Activated CD4-positive, alpha-beta T cell treated with anti-CD3 and anti-CD28 coated beads, Interleukin-2, amount 10 ng/mL, durations not matched to agents 24 days and 14 days (primary cell): ENCODE results near the gene HDAC2. TPM values are rescaled to one million over a fixed set of nuclear protein-coding genes. Genes with fewer than 3 reads are reported as not detected.
A peak's percentile ranks its signal among the peaks of the same experiment; 100 is the strongest.
"Not testable (repeated sequence)": the region's sequence is repeated elsewhere in the genome, so short reads cannot be mapped to it uniquely, and the experiment has no call there.

Experiments used
- DNase-seq: peaks from one replicate; pipeline ENCODE4 v3.0.0; 2022
- H3K27ac Mint-ChIP-seq: one replicate; pipeline ENCODE4 v1.8.0; 2022; ENCODE audit warnings: mild to moderate bottlenecking, mixed read lengths
- H3K27me3 Mint-ChIP-seq: one replicate; pipeline ENCODE4 v1.8.0; 2022; ENCODE audit warnings: mixed read lengths
- H3K36me3 Mint-ChIP-seq: one replicate; pipeline ENCODE4 v1.8.0; 2022; ENCODE audit warnings: low read depth, mild to moderate bottlenecking, mixed read lengths
- H3K4me1 Mint-ChIP-seq: one replicate; pipeline ENCODE4 v1.8.0; 2021; ENCODE audit warnings: mixed read lengths
- H3K4me3 Mint-ChIP-seq: one replicate; pipeline ENCODE4 v1.8.0; 2022; ENCODE audit warnings: mild to moderate bottlenecking, moderate library complexity, mixed read lengths
- H3K9me3 Mint-ChIP-seq: one replicate; pipeline ENCODE4 v1.8.0; 2021; ENCODE audit warnings: mixed read lengths
- intact Hi-C: fragments of 100-400 bp; cut with micrococcal nuclease; formaldehyde crosslinking; loops from one replicate; pipeline ENCODE4 v1.15.1; 2023
- total RNA-seq: library from RNA; stranded (reverse); gene quantifications from 2 replicates; pipeline ENCODE4 v1.2.3, GENCODE V29; 2022

Gene HDAC2
- total RNA-seq, 1 donor from 2014 or later = 139 TPM

DNA sequence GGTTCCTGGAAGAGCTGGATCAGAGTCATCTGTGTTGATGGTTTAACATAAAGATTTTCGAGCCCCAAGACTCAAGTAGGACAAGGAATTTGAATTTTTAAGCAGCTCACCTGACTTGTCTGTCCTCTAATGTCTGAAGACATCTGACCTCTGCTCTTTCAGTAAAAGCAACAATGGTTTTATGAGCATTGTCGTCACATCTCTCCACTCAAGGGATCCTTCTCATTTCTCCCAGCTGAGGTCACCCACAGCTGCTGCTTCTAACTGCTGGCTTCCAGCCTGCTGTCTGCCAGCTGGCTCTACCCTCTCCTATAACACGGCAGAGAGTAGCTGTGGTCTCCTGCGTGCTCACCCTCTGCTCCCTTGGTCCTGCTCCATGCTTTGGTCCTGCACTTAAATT lies 24.7 kb upstream of the HDAC2 start:
- H3K9me3 Mint-ChIP-seq = no peaks in the 10 kb centered on the region
- peak overlapping the region; percentile 32 for H3K27ac Mint-ChIP-seq
- intact Hi-C loops = loop anchor here (5.0 to 10.0 kb wide), 2 partner anchors 112 to 309 kb away; no protein-coding TSS in a partner anchor
- H3K4me3 Mint-ChIP-seq = no peak overlapping the region
- peaks cover 25% of the 10 kb centered on the region for H3K27me3 Mint-ChIP-seq
- no peaks in the 10 kb centered on the region for H3K36me3 Mint-ChIP-seq
- peaks cover 3% of the 10 kb centered on the region for H3K4me1 Mint-ChIP-seq
- DNase-seq = no peak

DNA sequence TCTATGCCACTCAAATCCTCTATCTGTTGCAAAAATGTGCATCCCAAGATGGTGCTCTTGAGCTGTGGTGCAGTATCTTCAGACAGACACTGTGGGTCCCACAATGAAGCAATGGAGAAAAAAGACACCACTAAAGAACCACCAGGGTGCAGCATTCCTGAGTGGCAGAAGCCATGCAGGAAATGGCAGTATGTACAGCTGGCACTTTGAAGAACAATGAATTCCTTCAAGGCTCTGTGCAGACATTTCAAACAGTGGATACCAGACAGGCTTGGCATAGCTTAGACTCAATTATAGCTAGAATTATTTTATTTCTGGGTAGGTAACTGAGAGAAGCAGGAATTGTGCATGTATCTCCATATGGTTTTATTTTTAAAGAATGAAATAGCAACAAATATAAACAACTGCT lies 24.0 kb upstream of the HDAC2 start:
- H3K27me3 Mint-ChIP-seq = peaks cover 23% of the 10 kb centered on the region
- H3K36me3 Mint-ChIP-seq = no peaks in the 10 kb centered on the region
- H3K4me1 Mint-ChIP-seq = peaks cover 3% of the 10 kb centered on the region
- H3K4me3 Mint-ChIP-seq = no peak overlapping the region
- H3K27ac Mint-ChIP-seq = no peak overlapping the region
- peak; percentile 83 for DNase-seq
- H3K9me3 Mint-ChIP-seq = no peaks in the 10 kb centered on the region
- intact Hi-C loops = loop anchor here (5.0 to 10.0 kb wide), 2 partner anchors 112 to 310 kb away; no protein-coding TSS in a partner anchor

DNA sequence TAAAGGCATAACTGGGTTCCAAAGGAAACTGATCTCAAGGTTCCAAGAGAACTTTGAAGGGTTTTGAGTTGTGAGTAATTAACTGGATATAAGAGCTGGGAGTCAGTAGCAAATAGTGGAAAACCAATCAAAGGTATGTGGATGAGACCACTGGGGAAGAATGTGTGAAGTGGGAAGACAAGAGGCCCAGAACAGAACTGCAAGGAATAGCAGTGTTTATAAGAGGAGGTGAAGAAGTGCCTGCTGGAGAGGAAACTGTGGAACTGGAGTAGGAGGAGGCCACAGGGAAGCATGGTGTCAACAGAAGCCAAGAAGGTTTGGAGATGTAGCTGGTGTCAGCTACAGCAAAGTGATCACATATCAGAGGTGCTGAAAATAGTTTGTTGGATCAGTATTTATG lies 18.7 kb upstream of the HDAC2 start:
- no peaks in the 10 kb centered on the region for H3K36me3 Mint-ChIP-seq
- no peaks in the 10 kb centered on the region for H3K9me3 Mint-ChIP-seq
- no peak for DNase-seq
- H3K27me3 Mint-ChIP-seq = peaks cover 6% of the 10 kb centered on the region
- H3K4me1 Mint-ChIP-seq = no peaks in the 10 kb centered on the region
- H3K4me3 Mint-ChIP-seq = no peak overlapping the region
- H3K27ac Mint-ChIP-seq = no peak overlapping the region
- intact Hi-C loops = loop anchor here (10.0 kb wide), 1 partner anchor 315 kb away; no protein-coding TSS in a partner anchor

DNA sequence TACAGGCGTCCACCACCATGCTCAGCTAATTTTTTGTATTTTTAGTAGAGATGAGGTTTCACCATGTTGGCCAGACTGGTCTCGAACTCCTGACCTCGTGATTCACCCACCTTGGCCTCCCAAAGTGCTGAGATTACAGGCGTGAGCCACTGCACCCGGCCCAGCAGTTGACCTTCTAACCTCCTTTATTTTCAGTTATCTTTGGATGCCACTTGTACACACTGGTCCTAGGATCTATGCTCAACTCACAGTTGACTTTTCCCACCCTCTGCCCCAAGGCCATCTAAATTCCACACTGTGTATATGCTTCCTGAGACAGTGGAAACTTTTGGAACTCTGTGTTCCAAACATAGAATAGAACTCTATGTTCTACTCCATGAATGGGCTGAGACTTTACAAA lies 11.7 kb upstream of the HDAC2 start:
- H3K4me3 Mint-ChIP-seq, intact Hi-C loops, H3K27me3 Mint-ChIP-seq, H3K9me3 Mint-ChIP-seq, H3K27ac Mint-ChIP-seq, H3K4me1 Mint-ChIP-seq, H3K36me3 Mint-ChIP-seq: not testable (repeated sequence)
- DNase-seq = peak; percentile 12

DNA sequence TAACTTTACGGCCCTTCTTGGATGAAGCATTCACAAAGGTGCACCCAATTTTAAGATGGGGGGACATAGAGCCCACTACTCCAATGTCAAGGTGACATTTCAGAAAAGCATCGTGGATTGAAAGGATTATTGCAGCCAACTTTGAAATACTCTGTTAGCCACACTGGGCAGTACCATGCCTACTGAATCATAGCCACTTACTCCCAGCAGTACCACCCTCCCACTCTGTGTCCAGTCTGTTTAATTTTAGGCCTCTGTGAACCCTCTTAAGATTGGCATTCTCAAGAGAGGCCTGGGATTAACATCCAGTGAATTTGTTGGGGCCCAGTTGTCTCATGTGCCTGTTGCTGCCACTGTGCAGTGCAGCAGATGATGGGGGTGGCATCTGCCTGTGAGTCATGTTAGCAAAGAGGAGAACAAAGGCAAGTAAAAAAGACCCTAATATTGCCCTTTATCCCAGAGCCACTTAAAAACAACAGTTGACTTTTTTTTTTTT lies 11.2 kb upstream of the HDAC2 start:
- Mint-ChIP-seq H3K36me3 (no peaks in the 10 kb centered on the region), H3K9me3 (no peaks in the 10 kb centered on the region), H3K4me3 (no peak overlapping the region), H3K4me1 (no peaks in the 10 kb centered on the region), H3K27me3 (peaks cover 5% of the 10 kb centered on the region), H3K27ac (no peak overlapping the region)
- peak; percentile 42 for DNase-seq
- intact Hi-C loops = no loop called here

DNA sequence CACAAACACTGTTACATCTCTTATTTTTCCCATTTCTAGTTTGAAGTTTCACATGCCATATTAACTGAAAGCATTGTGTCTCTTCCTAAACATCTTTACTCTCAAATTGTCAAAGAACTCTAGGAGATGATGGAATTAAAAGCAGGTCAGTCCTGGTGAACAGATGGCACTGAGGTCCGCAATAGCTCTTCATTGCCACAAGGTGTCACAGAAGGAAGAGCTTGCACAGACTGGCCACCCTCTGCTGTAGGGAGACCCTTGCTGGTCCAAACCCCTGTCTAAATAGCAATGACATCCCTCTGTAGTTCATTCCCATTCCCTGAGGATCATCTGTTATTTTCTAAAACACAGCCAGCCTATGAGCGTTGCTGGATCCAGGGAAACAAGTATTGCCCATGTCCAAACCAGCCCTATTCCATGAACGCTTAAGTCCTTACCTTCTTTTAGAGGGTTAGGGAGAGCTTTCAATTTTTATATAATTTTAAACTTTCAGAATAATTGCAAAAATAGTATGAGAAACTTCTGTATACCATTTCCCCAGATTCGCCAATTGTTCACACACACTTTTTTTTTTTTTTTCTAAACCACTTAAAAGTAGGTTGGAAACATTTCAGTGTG lies 10.1 kb upstream of the HDAC2 start:
- H3K36me3 Mint-ChIP-seq = no peaks in the 10 kb centered on the region
- no peaks in the 10 kb centered on the region for H3K4me1 Mint-ChIP-seq
- peaks cover 9% of the 10 kb centered on the region for H3K27me3 Mint-ChIP-seq
- DNase-seq = no peak
- intact Hi-C loops = no loop called here
- no peak overlapping the region for H3K4me3 Mint-ChIP-seq
- H3K27ac Mint-ChIP-seq = no peak overlapping the region
- H3K9me3 Mint-ChIP-seq = no peaks in the 10 kb centered on the region

DNA sequence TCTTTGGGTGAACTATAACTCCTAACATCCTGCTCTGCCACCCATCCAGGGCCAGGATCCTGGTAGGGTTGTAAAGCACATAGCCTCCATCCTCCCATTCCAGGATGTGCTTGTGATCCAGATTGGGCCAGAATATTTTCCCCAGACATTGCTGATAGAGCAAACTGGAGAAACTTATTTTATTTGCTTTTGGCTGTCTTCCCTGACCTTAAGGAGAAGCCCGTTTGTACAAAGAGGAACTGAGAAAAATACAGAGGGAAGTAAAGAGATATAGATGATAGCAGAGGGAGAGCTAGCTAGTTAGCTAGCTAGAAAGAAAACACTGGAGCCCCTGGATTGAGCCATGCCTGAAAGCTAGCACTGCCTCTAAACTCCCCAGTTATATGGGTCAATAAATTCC lies 9.0 kb upstream of the HDAC2 start:
- H3K27me3 Mint-ChIP-seq = peaks cover 11% of the 10 kb centered on the region
- no peak overlapping the region for H3K27ac Mint-ChIP-seq
- no peaks in the 10 kb centered on the region for H3K9me3 Mint-ChIP-seq
- intact Hi-C loops = no loop called here
- no peaks in the 10 kb centered on the region for H3K4me1 Mint-ChIP-seq
- no peak overlapping the region for H3K4me3 Mint-ChIP-seq
- H3K36me3 Mint-ChIP-seq = no peaks in the 10 kb centered on the region
- DNase-seq = no peak

DNA sequence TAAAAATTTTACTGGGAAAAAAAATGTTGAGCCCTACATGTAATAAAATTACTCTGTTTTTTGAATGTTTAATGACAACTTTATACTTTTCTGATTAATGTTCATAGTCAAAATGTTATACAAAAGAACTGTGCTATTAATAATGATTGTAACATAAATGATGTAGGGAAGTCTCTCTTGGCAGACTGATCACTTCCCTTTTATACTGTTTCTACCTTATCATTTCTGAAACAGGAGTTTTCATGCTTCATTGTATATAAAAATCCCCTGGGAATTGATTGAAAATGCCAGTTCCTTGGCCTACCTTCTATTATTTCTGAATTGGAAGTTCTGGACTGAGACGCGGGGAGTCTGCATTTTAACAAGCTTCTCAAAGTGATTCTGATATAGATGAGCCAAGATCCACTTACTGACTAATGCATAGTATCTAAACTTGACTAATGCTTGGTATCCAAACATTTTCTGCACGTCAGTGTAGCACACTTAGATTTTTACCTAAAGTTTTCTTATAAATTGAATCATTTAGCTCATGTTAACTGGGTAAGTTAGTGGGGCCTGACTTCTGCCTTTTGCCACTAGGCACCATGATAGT lies 7.2 kb upstream of the HDAC2 start:
- intact Hi-C loops = no loop called here
- Mint-ChIP-seq H3K27me3 (peaks cover 11% of the 10 kb centered on the region), H3K4me3 (no peak overlapping the region), H3K9me3 (no peaks in the 10 kb centered on the region), H3K36me3 (no peaks in the 10 kb centered on the region), H3K27ac (no peak overlapping the region), H3K4me1 (no peaks in the 10 kb centered on the region)
- DNase-seq = no peak

DNA sequence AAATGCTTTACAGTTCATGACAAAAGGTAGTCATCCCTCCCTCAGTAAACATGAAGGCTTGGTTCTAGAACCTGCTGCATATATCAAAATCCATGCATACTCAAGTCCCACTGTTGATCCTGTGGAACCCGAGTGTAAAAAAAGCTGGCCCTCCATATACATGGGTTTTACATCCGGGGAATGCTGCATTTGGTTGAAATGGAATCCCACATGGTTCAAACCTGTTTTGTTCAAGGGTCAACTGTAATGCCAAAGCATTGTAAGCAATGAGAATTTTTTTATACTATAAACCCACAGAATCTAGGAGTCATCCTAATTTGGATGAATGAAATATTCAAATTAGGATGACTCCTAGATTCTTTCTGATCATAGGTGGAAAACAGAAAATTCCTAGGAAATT lies 5.9 kb upstream of the HDAC2 start:
- no peaks in the 10 kb centered on the region for H3K9me3 Mint-ChIP-seq
- peaks cover 15% of the 10 kb centered on the region for H3K27me3 Mint-ChIP-seq
- no peak overlapping the region for H3K4me3 Mint-ChIP-seq
- DNase-seq = no peak
- no peak overlapping the region for H3K27ac Mint-ChIP-seq
- no peaks in the 10 kb centered on the region for H3K36me3 Mint-ChIP-seq
- peaks cover 4% of the 10 kb centered on the region for H3K4me1 Mint-ChIP-seq
- intact Hi-C loops = no loop called here

DNA sequence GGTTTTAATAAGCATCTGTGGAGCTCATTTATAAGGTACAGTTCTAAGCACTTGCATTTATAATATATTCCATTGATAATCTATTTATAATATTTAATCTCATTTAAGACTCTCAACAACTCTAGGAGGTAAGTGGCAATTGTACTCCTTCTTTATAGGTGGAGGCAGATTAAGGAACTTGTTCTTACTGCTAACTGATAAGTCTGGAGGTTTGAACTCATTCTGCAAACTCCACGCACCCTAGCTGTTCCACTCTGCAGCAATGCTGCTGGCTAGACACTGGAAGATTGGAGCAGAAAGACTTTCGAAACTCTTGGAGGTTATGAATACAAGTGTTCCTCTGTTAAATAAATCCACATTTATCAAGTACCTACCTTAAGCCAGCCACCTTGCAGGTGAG lies 793 bp upstream of the HDAC2 start:
- no peak overlapping the region for H3K27ac Mint-ChIP-seq
- peaks cover 4% of the 10 kb centered on the region for H3K36me3 Mint-ChIP-seq
- peaks cover 10% of the 10 kb centered on the region for H3K27me3 Mint-ChIP-seq
- no peak for DNase-seq
- intact Hi-C loops = no loop called here
- no peaks in the 10 kb centered on the region for H3K9me3 Mint-ChIP-seq
- H3K4me3 Mint-ChIP-seq = peak overlapping the region; percentile 21
- H3K4me1 Mint-ChIP-seq = peaks cover 22% of the 10 kb centered on the region

DNA sequence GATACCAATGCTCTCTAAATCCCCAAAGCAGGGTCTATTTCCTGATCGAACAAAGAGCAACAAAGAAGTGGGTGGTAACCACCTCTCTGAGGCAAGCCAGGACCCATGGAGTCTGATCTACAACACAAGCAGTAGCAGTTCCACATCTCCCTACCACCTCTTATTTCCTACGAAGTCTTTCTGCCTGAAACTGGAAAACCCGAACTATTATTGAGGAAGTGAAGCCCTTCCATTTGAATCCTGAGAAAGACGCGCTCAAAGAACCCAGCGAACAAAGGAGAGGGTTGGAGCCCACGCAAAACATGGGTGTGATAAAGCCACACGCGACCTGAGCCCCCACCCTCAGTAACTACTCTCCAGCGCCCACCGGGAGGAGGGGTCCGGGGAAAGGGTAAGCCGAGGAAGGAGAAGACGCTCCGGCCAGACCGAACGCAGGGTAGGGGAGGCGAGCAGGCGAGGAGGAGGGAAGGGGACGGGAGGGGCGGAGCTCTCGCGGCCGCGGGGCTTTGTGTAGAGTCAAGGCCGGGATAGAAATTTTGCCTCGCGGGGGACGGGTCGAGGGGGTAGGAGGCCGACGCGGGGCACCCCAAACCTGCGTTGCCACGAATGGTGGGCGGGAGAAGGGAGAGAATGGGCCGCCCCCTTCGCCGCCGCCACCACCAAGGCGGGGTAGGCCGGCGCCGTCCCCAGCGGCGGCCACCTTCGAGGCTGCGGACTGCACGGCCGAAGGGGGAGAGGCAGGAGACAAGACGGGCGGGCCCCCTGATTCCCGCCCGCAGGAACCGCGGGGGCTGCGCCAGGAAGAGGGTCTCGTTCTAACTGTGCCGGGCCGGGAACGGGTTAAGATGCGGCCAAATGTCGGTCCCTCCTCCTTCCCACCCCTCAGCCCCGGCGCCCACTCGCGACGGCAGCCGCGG lies 802 bp downstream of the HDAC2 start:
- H3K27me3 Mint-ChIP-seq = peaks cover 4% of the 10 kb centered on the region
- H3K9me3 Mint-ChIP-seq = no peaks in the 10 kb centered on the region
- peaks cover 4% of the 10 kb centered on the region for H3K36me3 Mint-ChIP-seq
- peak overlapping the region; percentile 92 for H3K27ac Mint-ChIP-seq
- DNase-seq = peak; percentile 86
- intact Hi-C loops = no loop called here
- peak overlapping the region; percentile 97 for H3K4me3 Mint-ChIP-seq
- H3K4me1 Mint-ChIP-seq = peaks cover 24% of the 10 kb centered on the region

DNA sequence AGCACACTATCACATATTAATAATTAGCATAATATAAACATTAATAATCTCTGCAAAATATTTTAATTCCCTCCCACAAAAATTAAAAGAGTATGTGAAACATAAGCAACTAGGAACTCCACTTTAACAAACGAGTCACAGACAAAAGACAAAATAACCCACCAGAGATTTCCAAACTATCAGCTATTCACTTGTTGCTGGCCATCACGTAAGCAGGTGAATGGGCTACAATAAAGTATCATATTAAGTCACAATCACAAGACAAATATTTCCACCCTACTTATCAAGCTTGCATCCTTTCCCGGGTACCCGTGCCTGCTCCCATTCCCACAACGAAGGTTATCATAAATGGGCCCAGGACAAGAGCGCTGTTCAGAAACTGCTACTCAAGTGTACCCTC lies 2.5 kb downstream of the HDAC2 start:
- intact Hi-C loops = no loop called here
- H3K4me3 Mint-ChIP-seq = peak overlapping the region; percentile 97

DNA sequence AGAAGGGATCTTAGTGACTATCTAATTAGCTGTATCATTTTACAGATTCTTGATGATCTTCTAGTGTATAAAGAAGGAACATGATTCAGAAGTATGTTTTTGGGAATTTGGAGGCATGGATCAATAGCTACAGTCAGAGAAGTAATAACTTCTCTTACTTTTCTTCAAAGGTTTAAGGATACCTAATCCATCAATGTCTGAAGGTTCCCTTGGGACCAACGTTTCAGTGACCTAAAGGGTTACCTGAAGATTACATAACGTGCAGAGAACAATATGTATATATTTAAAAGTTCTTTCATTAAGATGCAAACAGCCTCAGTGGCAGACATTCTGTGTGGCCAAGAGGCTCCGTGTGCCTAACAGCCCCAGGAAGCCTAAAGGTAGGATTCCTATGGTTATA lies 3.2 kb downstream of the HDAC2 start:
- Mint-ChIP-seq H3K27ac (no peak overlapping the region), H3K27me3 (peaks cover 4% of the 10 kb centered on the region), H3K4me3 (no peak overlapping the region), H3K9me3 (no peaks in the 10 kb centered on the region), H3K4me1 (peaks cover 28% of the 10 kb centered on the region), H3K36me3 (peaks cover 4% of the 10 kb centered on the region)
- no peak for DNase-seq
- intact Hi-C loops = no loop called here

More for the DNA sequence above, 2.5 kb downstream of the HDAC2 start:
- Mint-ChIP-seq H3K9me3 (no peaks in the 10 kb centered on the region), H3K36me3 (peaks cover 4% of the 10 kb centered on the region), H3K4me1 (peaks cover 28% of the 10 kb centered on the region), H3K27ac (no peak overlapping the region), H3K27me3 (peaks cover 4% of the 10 kb centered on the region)
- no peak for DNase-seq

DNA sequence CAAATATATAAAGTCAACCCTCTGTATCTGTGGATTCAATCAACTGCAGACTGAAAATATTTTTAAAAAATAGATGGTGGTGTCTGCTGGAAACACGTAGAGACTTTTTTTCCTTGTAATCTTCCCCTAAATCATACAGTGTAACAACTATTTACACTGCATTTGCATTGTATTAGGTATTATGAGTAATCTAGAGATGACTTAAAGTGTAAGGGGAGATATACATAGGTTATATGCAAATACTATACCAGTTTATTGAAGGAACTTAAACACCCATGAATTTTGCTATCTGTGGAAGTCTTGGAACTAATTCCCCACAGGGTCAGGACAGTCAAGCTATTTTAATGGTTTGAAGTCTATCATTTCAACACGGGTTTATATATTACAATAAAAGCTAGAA lies 10.2 kb downstream of the HDAC2 start:
- no peak overlapping the region for H3K4me3 Mint-ChIP-seq
- H3K4me1 Mint-ChIP-seq = peaks cover 7% of the 10 kb centered on the region
- H3K27me3 Mint-ChIP-seq = no peaks in the 10 kb centered on the region
- no peaks in the 10 kb centered on the region for H3K9me3 Mint-ChIP-seq
- no peak for DNase-seq
- H3K27ac Mint-ChIP-seq = no peak overlapping the region
- peaks cover 16% of the 10 kb centered on the region for H3K36me3 Mint-ChIP-seq
- intact Hi-C loops = no loop called here
